K562 (cell line): Measurements from ENCODE around the gene PDCD11. TPM values are rescaled to one million over a fixed set of nuclear protein-coding genes. Genes with fewer than 3 reads are reported as not detected.

Experiments
- CHAMP1 ChIP-seq: fragments of 450-650 bp; IDR thresholded peaks from 2 replicates; pipeline ENCODE4 v1.6.1; 2016; ENCODE audit warnings: mild to moderate bottlenecking
- GTF3C2 ChIP-seq: IDR thresholded peaks from 3 replicates; pipeline ENCODE4 v1.6.1; 2011; ENCODE audit warnings: borderline replicate concordance, mild to moderate bottlenecking, moderate library complexity; ENCODE audit not compliant: insufficient read length; ENCODE audit errors: extremely low read depth
- RBM39 ChIP-seq: fragments of 200-400 bp; formaldehyde crosslinking; optimal IDR thresholded peaks from 2 replicates; pipeline ENCODE3; 2018; ENCODE audit warnings: low read depth, low read length
- REST ChIP-seq, 2 experiments: fragments of 450-650 bp; formaldehyde crosslinking in 1 of 2; IDR thresholded peaks; 2 replicates each; pipeline versions ENCODE4 v1.4.0 to v1.6.1; 2014 to 2020; ENCODE audit warnings: mild to moderate bottlenecking in 2 of 2, borderline replicate concordance in 1 of 2, low read depth in 1 of 2
- ZNF212 ChIP-seq: fragments of 450-650 bp; formaldehyde crosslinking; IDR thresholded peaks from 2 replicates; pipeline ENCODE4 v1.4.0; 2020; ENCODE audit warnings: mild to moderate bottlenecking
- polyA plus RNA-seq, 8 experiments: library from polyadenylated mRNA; depleted of rRNA in 4 of 8; stranded (reverse) in 5 of 8; unstranded in 3 of 8; fragments of >200 nt; fragmentation: Nextera tagmentation in 2 of 8; fragmentation: Illumina TruSeq in 1 of 8; extraction: Ambion mirVana in 2 of 8; extraction: Trizol in 1 of 8; gene quantifications; 2 replicates each; pipeline versions ENCODE4 v1.2.1 to v1.2.3, GENCODE V29; 2011 to 2014; ENCODE audit warnings: inconsistent platforms in 1 of 8, missing spikeins in 1 of 8
- total RNA-seq, 7 experiments: library from RNA; depleted of rRNA in 6 of 7; stranded (reverse); fragments of >200 nt in 6 of 7; fragmentation: Illumina TruSeq in 2 of 7; extraction: Trizol in 2 of 7; gene quantifications; 2 replicates each; pipeline versions ENCODE4 v1.2.1 to v1.2.3, GENCODE V29; 2011 to 2021; ENCODE audit warnings: low replicate concordance in 1 of 7

Gene PDCD11
- total and polyA plus RNA-seq, 9 of the 15 experiments (the other 6 are each of a cell fraction or from before 2014, with no cell fraction given): 14.8 to 73.8 (median 50.0) TPM

GRCh38 chr10:103463499-103463898 lies 67.1 kb downstream of the PDCD11 start (continued):
- TF ChIP-seq REST (IDR thresholded peaks at IDR 0.05; ENCODE audit: borderline replicate concordance) (no peak), REST (CRISPR knock-in tag; IDR thresholded peaks at IDR 0.05; ENCODE audit: low read depth) (no peak), CHAMP1 (no peak), ZNF212 (CRISPR knock-in tag) (no peak), RBM39 (no peak), GTF3C2 (no peak)
- TF ChIP-seq, all 486 proteins: peak for 0
